GM19025 (cell line): ENCODE data around the gene LEF1.
"Not testable (repeated sequence)": the region's sequence is repeated elsewhere in the genome, so short reads cannot be mapped to it uniquely, and the experiment has no call there.

Experiments used
- ATAC-seq: cut with Tn5 transposase; IDR thresholded peaks from one replicate; pipeline ENCODE4 v1.9.1; 2021; ENCODE audit warnings: mild to moderate bottlenecking, low read depth, moderate library complexity; ENCODE audit not compliant: unreplicated experiment

Gene LEF1

DNA sequence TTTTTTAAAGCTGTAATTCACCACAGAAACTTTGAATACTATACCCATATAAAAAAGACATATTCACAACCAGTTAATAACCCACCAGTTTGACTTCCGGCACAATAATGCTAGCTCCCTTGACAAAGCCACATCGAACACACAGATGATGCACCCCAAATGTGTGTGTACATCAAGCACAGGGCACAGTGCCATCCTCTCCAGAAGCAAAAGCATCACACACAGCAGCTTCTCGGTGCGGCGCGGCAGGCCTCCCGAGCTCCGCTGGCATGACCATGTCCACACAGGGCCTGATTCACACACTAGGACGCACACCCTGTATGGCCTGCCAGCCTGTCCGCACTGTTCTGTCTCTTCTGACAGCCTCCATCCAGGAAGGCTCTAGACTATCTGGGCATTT lies 88.0 kb downstream of the LEF1 start:
- ATAC-seq: no peak

DNA sequence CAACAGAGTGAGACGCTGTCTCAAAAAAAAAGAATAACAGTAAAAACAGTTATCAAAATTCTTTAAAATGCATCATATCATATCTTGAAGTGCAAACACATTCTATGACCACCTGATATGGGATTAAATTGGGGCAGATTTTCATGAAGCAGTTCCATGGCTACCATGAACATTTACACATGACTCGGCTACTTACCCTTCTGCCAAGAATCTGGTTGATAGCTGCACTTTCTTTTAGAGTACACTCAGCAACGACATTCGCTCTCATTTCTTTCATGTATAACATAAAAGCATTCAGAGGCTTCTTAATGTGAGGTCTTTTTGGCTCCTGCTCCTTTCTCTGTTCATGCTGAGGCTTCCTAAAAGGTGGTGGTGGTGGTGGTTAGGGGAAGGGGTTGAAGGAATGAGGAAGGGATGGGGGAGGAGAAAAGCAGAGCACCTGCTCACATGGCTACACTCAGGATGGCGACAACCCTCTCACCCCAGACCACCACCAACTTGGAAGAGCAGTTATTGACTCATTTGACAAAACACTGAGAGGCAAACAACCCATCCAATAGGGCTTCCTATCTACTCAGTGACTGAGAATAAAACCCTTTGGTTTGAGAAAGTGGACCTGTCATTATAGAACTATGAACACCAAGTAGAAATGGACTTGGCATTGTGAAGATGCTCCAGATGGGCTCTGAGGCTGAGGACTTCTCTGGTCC lies 90.6 kb downstream of the LEF1 start:
- ATAC-seq: no peak

DNA sequence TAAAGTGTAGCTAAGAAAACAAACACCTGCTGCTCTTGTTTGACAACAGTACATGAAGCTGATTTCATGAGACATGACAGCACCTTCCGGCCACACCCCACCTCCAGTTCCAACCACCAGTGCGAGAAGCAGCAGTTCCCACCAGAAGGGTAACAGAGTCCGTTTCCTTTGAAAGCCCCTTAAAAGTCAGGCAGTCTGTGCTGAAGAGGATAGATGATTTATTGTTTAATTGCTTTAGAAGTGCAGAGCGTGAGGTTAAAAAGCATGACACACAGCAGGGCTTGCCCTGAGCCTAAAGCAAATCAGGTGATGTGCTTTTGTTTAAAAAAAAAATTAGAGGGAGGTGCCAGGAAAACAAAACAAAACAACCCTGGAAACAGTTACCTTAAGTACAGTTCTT lies 96.4 kb downstream of the LEF1 start:
- ATAC-seq: no peak

DNA sequence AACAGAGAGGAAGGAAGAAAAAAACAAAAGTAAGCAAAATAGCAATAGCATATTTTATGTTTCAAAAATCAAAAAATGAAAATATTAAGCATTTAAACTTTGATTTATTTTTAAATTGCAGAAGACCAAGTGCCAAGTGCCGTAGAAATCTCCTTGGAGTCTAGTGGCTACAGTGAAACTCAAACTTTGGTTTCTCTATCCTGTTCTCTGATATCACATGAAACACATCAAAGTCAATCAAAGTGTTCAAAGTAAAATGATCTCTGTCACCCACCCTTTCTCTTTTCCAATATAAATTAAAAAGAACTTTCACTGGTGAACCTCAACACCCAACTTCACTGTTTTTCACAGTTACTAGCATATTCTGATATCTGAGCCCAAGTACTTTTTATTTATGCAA lies 98.0 kb downstream of the LEF1 start:
- ATAC-seq: no peak

DNA sequence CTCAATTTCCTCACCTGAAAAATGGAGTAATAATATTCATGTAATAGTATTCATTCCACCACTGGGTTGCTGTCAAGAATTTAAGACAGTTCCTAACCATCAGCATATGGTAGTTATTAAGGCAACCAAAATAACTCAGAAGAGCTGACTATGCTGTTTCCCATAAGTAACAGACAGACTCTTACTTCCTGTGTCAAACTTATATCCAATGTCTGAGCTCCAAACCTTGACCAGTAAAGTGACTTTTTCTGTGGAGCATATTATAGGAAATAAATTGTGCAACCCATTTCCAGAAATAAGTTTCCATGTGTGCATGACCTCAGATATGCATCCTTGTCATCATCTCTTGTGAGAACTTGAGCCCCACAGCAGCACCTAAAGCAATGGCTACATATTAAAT lies 100.3 kb downstream of the LEF1 start:
- ATAC-seq: no peak

DNA sequence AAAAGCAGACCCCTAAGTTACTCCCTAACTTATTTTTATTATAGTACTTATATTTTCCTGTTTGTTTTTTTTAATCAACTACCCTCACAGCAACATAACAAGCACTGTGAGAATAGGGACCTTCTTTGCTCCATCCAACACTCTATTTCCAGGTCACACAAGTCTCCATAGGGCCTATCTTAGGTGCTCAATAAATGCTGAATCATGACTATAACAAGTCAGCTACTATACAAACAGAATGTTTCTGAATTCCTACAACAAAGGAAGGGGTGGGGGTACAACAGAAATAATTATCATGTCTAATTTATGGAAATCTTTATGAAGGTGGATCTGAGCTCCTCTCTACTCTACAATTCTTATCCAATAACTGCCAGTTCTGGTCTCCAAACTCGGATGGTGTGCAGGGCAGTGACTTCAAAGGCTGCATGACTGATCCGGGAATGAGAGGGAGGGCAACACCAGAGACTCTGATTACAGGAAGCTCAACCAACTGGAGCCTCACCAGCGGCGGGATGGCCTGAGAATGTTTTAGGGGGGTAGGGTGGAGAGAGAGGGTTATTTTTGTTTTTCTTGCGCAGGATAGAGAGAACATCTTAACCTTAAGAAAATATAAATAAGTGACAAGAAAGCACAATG lies 107.9 kb downstream of the LEF1 start:
- ATAC-seq: no peak

DNA sequence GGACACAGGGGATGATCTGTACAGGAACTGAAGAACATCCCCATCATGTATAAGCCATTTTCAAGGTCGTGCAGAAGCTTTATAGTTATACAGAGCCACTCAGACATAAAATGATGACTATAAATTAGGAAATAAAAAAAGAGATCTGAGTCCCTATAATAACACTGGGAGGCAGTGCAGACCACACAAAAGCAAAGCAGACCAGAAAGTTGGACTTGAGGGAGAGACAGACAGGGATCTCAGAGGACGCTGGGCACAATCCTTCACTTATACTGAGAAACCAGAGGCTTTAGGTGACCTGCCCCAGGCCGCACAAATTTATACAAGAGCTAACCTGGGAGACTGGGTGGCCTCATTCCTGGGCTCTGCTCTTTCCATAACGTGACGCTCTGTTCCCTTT lies 108.6 kb downstream of the LEF1 start:
- ATAC-seq: no peak

DNA sequence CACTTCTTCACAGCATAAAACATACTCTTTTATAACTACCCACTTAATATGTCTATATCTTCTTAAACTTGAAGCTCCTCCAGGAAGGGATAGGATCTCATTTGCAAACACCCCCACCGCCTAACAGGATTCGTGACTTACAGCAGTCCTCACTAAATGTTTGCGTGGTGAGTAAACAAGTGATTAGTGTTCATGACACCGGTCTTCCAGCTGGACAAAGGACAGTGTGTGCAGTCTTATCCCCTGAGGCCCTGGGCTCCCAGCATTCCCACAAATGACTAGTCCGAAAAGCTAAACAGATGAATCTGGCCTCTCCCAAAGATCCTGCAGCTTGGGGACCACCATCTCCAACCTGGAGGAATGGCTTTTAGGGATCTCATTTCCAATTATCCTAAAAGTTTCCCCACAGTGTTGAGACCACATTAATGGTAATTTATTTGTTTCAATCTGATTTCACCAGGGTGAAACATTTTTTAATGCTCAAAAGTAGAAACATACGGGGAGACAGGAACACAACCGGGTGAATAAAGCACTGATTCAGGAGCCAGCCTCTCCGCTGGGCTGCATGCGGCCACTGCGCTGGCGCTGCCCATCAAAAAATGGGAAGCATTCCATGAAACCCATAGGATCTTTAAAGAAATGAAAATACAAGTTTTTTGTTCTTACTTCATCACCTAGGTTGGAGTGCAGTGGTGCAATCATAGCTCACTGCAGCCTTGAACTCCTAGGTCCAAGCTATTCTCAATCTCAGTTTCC lies 109.9 kb downstream of the LEF1 start:
- no peak for ATAC-seq

DNA sequence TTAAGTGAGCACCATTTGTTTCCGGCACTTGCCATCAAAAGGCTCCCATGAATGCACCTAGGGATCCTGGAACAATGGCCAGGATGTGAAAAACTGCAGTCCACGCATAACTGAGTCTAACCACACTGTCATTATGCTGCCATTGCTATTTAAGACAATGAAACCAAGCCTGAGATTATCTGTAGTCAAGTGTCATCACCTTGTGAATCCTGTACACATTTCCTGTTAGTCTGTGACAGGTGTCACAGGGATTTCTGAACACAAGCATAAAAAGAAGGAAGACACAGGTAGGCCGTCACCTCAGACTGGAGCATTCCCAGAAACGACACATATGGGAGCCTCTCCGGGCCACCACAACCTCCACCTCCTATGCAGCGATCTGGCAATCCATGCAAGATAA lies 112.3 kb downstream of the LEF1 start:
- no peak for ATAC-seq

DNA sequence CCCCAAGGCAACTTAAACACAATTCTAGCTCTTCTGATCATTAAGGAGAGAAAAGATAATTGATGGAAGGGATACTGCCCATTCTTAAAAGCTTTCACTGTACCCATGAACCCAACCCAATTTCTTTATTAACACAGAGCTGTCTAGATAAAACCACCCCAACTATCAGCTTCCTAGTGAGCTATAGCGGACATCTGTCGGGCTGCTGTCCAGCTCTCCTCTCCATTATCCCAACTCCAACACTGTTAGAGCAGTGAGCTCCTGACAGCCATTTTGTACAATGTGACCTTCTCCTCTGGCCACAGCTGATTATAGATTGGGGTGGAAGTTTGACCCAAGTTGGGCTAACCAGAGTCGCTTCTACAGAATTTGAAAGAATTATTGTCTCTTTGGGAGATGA lies 112.9 kb downstream of the LEF1 start:
- ATAC-seq: no peak

DNA sequence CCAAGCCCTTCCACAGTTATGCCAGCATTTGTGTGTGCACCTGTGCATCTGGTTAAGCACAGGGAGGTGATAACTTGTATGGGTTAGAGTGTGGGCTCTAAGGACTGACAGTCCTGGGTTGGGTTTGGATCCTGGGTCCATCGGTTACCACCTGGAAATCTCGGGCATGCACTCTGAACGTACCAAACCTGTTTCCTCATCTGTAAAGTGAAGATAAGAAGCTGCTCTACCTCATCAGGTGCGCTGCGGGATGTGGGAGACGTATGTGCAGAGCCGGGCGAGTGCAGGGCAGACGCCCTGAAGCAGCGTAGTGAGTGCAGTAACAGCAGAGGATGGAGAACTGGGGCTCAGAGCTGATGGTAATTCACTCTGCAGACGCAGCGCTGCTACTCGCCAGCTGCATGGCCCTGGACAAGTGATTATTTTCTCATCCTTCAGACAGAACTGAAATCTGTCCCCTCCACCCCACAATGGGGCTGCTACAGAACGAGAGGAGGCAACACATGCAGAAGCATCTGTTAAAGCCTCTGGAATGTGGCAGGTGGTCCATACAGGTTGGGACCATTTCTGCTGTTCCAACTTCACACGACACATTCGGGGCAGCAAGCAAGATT lies 114.6 kb downstream of the LEF1 start:
- no peak for ATAC-seq

DNA sequence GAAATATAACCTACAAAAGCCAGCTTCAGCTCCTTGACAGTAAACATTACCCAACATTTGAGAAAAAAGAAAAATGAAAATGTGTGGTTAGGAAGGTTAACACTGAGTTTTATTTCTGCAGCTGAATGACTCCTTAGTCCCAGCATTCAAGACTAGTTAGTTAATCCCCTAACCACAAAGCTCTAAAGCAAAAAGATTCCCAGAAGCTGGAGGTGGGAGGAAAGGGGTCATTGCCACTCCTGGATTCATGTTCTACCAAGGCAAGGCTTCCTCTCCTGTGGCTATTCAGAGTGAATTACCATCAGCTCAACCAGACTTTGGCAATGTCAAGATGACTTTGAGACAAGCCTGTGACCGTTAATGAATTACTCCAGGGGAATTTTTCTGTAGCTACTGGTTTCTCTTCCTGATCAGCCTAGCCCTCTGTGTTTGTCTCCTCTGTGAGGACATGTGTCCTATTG lies 115.5 kb downstream of the LEF1 start:
- ATAC-seq: peak; percentile 94

DNA sequence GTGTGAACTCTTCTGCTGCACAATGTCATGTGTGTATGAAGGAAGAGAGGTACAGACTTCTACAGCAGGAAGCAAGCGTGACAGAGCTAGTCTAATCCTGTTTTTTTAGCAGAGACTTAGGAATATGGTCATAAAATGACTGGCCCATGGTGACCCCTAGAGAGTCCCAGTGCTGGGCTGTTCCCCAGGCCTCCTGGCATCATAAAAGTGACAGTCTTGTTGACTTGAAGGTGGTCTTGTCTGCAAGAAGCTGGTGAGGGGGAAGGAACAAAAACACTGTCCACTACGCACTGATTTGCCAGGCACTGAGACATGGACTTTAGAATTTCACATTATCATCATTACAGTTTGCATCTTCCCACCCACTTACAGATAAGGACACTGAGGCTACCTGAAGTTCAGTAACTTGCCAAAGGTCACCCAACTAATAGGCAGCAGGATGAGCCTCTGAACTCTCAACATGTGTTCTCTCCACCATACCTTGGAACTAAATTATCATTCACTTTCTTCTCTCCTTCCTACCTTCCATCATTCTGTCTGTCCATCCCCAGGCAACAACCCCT lies 116.1 kb downstream of the LEF1 start:
- ATAC-seq: no peak

DNA sequence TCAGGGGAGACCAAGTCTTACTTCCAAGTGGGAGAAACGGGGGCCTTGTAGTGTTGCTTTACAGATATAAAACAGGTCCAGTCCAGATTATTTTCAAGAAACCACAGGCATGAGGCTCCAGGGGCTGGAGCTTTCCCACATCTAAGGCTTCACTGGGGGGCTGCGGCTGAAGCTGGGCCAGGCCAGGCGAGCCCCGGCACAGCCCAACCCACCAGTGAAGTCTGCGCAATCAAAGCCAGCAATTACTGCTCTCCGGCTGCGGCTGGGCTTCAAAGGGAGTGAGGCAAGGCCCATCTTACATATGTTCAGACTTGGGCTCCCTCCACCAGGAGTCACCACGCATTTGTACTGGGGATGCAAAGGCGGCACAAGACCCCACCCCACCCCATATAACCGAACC lies 117.4 kb downstream of the LEF1 start:
- ATAC-seq: no peak

DNA sequence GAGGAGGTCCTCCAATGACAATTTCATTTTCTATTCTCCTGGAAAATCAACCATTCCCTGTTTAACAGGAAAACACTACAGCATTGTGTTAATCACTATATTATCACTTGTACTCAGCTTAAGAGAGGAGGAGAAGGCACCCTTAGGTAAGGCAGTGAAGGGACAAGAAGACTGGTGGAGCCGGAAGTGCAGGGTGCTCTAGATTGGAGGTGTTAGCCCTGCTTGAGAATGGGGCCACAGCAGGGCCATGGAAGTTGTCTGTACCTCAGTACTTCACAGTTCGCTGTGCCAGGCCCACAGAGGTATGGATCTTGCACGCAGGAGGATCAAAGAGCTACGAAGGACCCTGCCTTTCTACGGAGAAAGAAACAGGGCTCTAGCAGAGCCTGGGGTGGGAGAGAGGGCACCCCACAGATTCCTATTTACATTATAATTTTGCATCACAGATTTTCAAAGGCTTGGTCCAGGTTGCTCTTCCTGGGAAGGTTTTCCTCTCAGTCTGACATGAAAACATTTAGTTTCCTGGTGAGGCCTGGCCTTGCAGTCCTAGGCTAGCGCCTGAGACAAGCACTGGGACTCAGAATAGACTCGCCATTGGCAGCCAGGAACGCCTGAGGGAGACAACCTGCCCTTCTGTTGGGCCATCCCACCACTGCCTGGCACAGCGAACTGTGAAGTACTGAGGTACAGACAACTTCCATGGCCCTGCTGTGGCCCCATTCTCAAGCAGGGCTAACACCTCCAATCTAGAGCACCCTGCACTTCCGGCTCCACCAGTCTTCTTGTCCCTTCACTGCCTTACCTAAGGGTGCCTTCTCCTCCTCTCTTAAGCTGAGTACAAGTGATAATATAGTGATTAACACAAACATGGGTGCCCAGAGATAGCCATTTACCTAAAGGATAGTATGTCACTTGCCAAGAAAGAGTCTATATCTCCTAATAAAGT lies 118.3 kb downstream of the LEF1 start:
- ATAC-seq: not testable (repeated sequence)

DNA sequence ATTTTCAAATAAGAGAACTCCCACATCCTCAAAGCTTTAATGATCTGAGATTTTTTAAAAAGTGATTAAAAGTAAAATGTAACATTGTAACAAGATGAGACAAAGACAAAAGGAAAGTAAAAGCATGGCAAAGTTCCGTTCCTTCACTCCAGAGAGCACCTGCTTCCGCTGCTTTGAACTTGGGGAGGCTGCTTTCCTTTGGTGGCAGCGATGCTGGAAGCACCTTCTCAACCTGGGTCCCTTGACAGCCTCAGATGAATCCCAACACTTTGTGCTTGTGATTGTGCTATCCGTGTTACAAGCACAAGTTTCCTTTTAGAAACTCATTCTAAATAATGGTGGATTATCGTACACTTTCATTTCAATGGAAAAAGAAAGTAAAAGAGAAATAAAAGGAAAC lies 119.3 kb downstream of the LEF1 start:
- no peak for ATAC-seq

DNA sequence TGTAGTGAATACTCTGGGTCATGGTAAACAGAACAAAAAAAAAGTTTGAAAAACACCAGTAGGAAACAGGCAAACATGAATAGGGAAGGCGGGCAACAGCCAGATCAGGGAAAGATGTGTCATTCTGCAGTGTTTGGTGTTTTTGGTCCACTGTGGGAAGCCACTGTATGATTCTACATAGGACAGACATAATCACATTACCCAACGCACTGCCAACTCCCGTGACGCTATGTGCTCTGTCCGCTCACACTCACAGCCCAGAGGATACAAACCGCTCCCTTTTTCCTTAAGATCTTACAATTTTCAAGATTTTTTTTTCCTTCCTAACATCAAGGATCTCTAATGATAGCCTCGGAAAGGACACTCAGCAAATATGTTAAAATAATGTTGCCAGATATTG lies 119.7 kb downstream of the LEF1 start:
- no peak for ATAC-seq

DNA sequence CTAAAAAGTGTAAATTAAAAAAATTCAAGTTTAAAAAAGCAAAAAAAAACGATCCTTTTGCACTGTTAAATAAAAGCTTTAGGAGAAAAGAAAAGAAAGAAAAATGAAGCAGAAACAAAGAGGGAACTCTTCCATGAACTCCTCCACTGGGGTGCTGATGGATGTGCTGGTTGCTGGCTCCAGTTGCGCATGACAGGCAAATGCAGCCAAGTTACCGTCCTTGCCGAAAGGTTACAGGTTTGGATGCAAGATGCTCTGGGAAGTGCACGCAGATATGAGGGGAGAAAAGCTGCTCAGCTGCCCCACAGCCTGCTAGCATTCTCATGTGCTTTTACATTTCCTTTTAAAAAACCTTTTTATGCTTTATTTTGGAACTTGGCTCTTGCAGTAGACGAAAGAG lies 120.6 kb downstream of the LEF1 start:
- no peak for ATAC-seq

DNA sequence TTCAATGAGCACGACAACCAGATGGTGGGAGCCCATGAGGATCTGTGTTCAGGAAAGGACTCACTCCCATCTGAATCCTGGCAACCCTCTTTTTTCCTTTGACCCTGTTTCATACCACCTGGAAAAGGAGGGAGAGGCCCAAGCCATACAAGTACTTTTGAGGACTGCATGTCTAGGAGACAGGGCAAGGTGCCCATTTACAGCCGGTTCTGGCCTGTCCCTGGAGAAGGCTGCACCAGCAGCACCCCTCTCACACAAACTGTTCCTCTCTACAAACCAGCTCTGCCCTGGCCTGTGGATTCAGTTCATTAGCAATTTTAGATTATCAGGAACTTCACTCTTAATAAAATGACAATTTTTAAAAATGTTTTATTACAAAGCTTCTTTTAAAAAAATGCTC lies 121.5 kb downstream of the LEF1 start:
- ATAC-seq: no peak

DNA sequence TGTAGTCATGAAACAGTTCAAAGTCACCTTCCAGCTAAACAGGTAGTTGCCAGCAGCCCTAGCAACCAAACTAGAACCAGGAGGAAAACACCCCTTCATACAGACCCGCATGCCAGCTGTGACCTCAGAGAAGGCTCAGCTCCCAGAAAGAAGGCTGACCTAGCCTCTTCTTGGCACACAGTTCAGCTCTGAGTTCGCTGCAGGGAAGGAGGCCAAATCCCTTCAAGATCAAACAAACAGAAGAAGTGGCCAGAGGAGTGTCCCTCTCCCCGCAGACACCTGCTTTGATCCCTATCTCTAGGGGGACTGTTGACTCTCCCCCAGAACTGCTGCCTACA lies 123.1 kb downstream of the LEF1 start:
- ATAC-seq: no peak
